Measurements from ENCODE around the gene GRIN2D. TPM values are rescaled to one million over a fixed set of nuclear protein-coding genes. Genes with fewer than 3 reads are reported as not detected.
A peak's percentile ranks its signal among the peaks of the same experiment; 100 is the strongest.

GRIN2D gene
- total RNA-seq, 1 experiment from 2014 or later: 0.35 TPM

GRCh38 chr19:48382286-48382685 is 11.2 kb upstream of the GRIN2D start:
- H3K36me3 Mint-ChIP-seq (ENCODE audit: insufficient read depth, unreplicated experiment): peaks cover 63% of the 10 kb centered on the region
- intact Hi-C loops (cut with micrococcal nuclease): no loop called here
- ChIA-PET POLR2A (interaction anchor here (1.4 kb wide), 1 partner anchor 9 kb away, joined by 3 read pairs; the partner anchor contains the start of gene KDELR1), CTCF (interaction anchor here (0.7 to 1.4 kb wide), 2 partner anchors 9 to 199 kb away, joined by 3 to 10 read pairs; partner anchors contain the start of gene KDELR1)
- TF ChIP-seq CTCF (IDR thresholded peaks at IDR 0.05; ENCODE audit: unreplicated experiment): no peak
- H3K4me3 Mint-ChIP-seq (ENCODE audit: unreplicated experiment): no peak overlapping the region
- no peak for DNase-seq (ENCODE audit: unreplicated experiment)
- no peak overlapping the region for H3K27ac Mint-ChIP-seq (ENCODE audit: low read depth, unreplicated experiment)
- H3K27me3 Mint-ChIP-seq (ENCODE audit: insufficient read depth, unreplicated experiment): no peaks in the 10 kb centered on the region
- H3K4me1 Mint-ChIP-seq (ENCODE audit: insufficient read depth, unreplicated experiment): no peaks in the 10 kb centered on the region
- no peaks in the 10 kb centered on the region for H3K9me3 Mint-ChIP-seq (ENCODE audit: unreplicated experiment)
- BruUV-seq (replicated peaks): no TSS peak

- H3K27me3 Mint-ChIP-seq (ENCODE audit: insufficient read depth, unreplicated experiment): no peaks in the 10 kb centered on the region
- POLR2A ChIA-PET: no interaction called here
- peaks cover 6% of the 10 kb centered on the region for H3K4me1 Mint-ChIP-seq (ENCODE audit: insufficient read depth, unreplicated experiment)
- CTCF ChIA-PET: interaction anchor here (0.6 kb wide), 1 partner anchor 47 kb away, joined by 5 read pairs; no protein-coding TSS in a partner anchor
- no peak overlapping the region for H3K27ac Mint-ChIP-seq (ENCODE audit: low read depth, unreplicated experiment)
- no peak for TF ChIP-seq CTCF (IDR thresholded peaks at IDR 0.05; ENCODE audit: unreplicated experiment)
- DNase-seq (ENCODE audit: unreplicated experiment): no peak
- no TSS peak for BruUV-seq (replicated peaks)
- no peaks in the 10 kb centered on the region for H3K9me3 Mint-ChIP-seq (ENCODE audit: unreplicated experiment)
- H3K4me3 Mint-ChIP-seq (ENCODE audit: unreplicated experiment): no peak overlapping the region
- intact Hi-C loops (cut with micrococcal nuclease): no loop called here
- peaks cover 79% of the 10 kb centered on the region for H3K36me3 Mint-ChIP-seq (ENCODE audit: insufficient read depth, unreplicated experiment)
These were observed 7.9 kb upstream of the GRIN2D start for GRCh38 chr19:48385461-48386087.

- CTCF ChIA-PET: interaction anchor here (0.5 to 1.1 kb wide), 4 partner anchors 23 to 74 kb away, joined by 3 read pairs; partner anchors contain the start of genes SYNGR4 and TMEM143
- Mint-ChIP-seq H3K27ac (ENCODE audit: low read depth, unreplicated experiment) (no peak overlapping the region), H3K4me3 (ENCODE audit: unreplicated experiment) (no peak overlapping the region), H3K9me3 (ENCODE audit: unreplicated experiment) (no peaks in the 10 kb centered on the region), H3K27me3 (ENCODE audit: insufficient read depth, unreplicated experiment) (no peaks in the 10 kb centered on the region), H3K36me3 (ENCODE audit: insufficient read depth, unreplicated experiment) (peaks cover 76% of the 10 kb centered on the region), H3K4me1 (ENCODE audit: insufficient read depth, unreplicated experiment) (peaks cover 6% of the 10 kb centered on the region)
- BruUV-seq (replicated peaks): no TSS peak
- intact Hi-C loops (cut with micrococcal nuclease): no loop called here
- DNase-seq (ENCODE audit: unreplicated experiment): no peak
- POLR2A ChIA-PET: interaction anchor here (1.1 kb wide), 1 partner anchor 58 kb away, joined by 4 read pairs; no protein-coding TSS in a partner anchor
- no peak for TF ChIP-seq CTCF (IDR thresholded peaks at IDR 0.05; ENCODE audit: unreplicated experiment)
These were observed 6.5 kb upstream of the GRIN2D start for GRCh38 chr19:48386981-48387380.

GRCh38 chr19:48390188-48391099 is 3.0 kb upstream of the GRIN2D start:
- TF ChIP-seq CTCF (IDR thresholded peaks at IDR 0.05; ENCODE audit: unreplicated experiment): peak; percentile 75

More at GRCh38 chr19:48390188-48391099, 3.0 kb upstream of the GRIN2D start:
- Mint-ChIP-seq H3K27ac (ENCODE audit: low read depth, unreplicated experiment) (peak overlapping the region; percentile 90), H3K4me3 (ENCODE audit: unreplicated experiment) (peak overlapping the region; percentile 82), H3K4me1 (ENCODE audit: insufficient read depth, unreplicated experiment) (peaks cover 16% of the 10 kb centered on the region), H3K9me3 (ENCODE audit: unreplicated experiment) (no peaks in the 10 kb centered on the region), H3K36me3 (ENCODE audit: insufficient read depth, unreplicated experiment) (peaks cover 42% of the 10 kb centered on the region), H3K27me3 (ENCODE audit: insufficient read depth, unreplicated experiment) (peaks cover 19% of the 10 kb centered on the region)
- BruUV-seq (replicated peaks): no TSS peak
- peak; percentile 53 for DNase-seq (ENCODE audit: unreplicated experiment)
- intact Hi-C loops (cut with micrococcal nuclease): loop anchor here (1.0 to 5.0 kb wide), 4 partner anchors 55 to 194 kb away; partner anchors contain the start of gene GRWD1
- ChIA-PET POLR2A (interaction anchor here (0.6 to 2.3 kb wide), 16 partner anchors 9 to 234 kb away, joined by 3 to 21 read pairs (median 4); partner anchors contain the start of genes GRWD1, SYNGR4 and TMEM143), CTCF (interaction anchor here (0.6 to 1.9 kb wide), 23 partner anchors 9 to 539 kb away, joined by 3 to 10 read pairs (median 5); no protein-coding TSS in a partner anchor)
